Testis (tissue), 3 donors: ENCODE measurements around the gene ADAT1. TPM values are rescaled to one million over a fixed set of nuclear protein-coding genes. Genes with fewer than 3 reads are reported as not detected.

Experiments
- DNase-seq: peaks from one replicate; pipeline ENCODE4 v3.0.0-alpha.2; 2019
- H3K27ac ChIP-seq, 2 donors: fragments of 200-600 bp; sonication (generic); one replicate each; pipeline ENCODE4 v1.5.1; 2019
- H3K27me3 ChIP-seq: fragments of 200-600 bp; sonication (generic); one replicate; pipeline ENCODE4 v1.5.1; 2019
- H3K36me3 ChIP-seq: fragments of 200-600 bp; sonication (generic); one replicate; pipeline ENCODE4 v1.5.1; 2017; ENCODE audit warnings: low read depth; ENCODE audit errors: missing control alignments
- H3K4me1 ChIP-seq: fragments of 200-600 bp; sonication (generic); one replicate; pipeline ENCODE4 v1.5.1; 2019
- H3K4me3 ChIP-seq, 2 donors: fragments of 200-600 bp; sonication (generic); one replicate each; pipeline ENCODE4 v1.5.1; 2017 to 2019
- H3K9me3 ChIP-seq: fragments of 200-600 bp; sonication (generic); one replicate; pipeline ENCODE4 v1.5.1; 2017
- CTCF ChIP-seq, 3 experiments: fragments of 450-650 bp in 2 of 3; fragments of 200-600 bp in 1 of 3; sonication (generic) in 1 of 3; IDR thresholded peaks; one replicate each; pipeline ENCODE4 v1.5.1; 2016 to 2019; ENCODE audit warnings: antibody characterized with exemption in 3 of 3, mild to moderate bottlenecking in 2 of 3, moderate library complexity in 1 of 3
- POLR2A ChIP-seq: fragments of 450-650 bp; IDR thresholded peaks from one replicate; pipeline ENCODE4 v1.6.1; 2017; ENCODE audit warnings: antibody characterized with exemption, mild to moderate bottlenecking, moderate library complexity
- WGBS, 2 donors: methylation state at CpG; one replicate each; pipeline ENCODE4 v1.1.5; 2018; 5-methylcytosine and 5-hydroxymethylcytosine counted together
- intact Hi-C: fragments of 100-400 bp; cut with DNase I; formaldehyde crosslinking; loops from one replicate; pipeline ENCODE4 v1.15.1; 2023; ENCODE audit warnings: low total_unique reads
- polyA plus RNA-seq: library from polyadenylated mRNA; stranded (reverse); fragments of 350-450 nt; fragmentation: Illumina TruSeq; extraction: RNeasy Lipid Tissue Mini Kit (QIAGEN cat#74804); gene quantifications from one replicate; pipeline ENCODE4 v1.2.3, GENCODE V29; 2014; ENCODE audit warnings: low read depth, low replicate concordance; ENCODE audit not compliant: insufficient read depth
- total RNA-seq, 2 donors: library from RNA; depleted of rRNA; stranded (reverse); fragments of >200 nt; gene quantifications; one replicate each; pipeline ENCODE4 v1.2.3, GENCODE V29; 2016

Gene ADAT1
- total and polyA plus RNA-seq, 3 donors from 2014 or later: 84.2 to 172 (median 104) TPM

GRCh38 chr16:75624921-75625334, 1.8 kb upstream of the ADAT1 start:
- TF ChIP-seq CTCF (IDR thresholded peaks at IDR 0.05) (no peak), POLR2A (no peak)
- intact Hi-C loops: no loop called here
- H3K27ac ChIP-seq: no peak overlapping the region
- WGBS, 2 donors: 80 to 82% methylated on average over 4 of the region's 4 CpGs
- no peak overlapping the region for H3K4me3 ChIP-seq
- H3K9me3 ChIP-seq: no peaks in the 10 kb centered on the region
- H3K27me3 ChIP-seq: no peaks in the 10 kb centered on the region
- DNase-seq: no peak
- peaks cover 11% of the 10 kb centered on the region for H3K4me1 ChIP-seq
- no peaks in the 10 kb centered on the region for H3K36me3 ChIP-seq

- no peak for TF ChIP-seq CTCF (IDR thresholded peaks at IDR 0.05)
- no peak for DNase-seq
- H3K27me3 ChIP-seq: no peaks in the 10 kb centered on the region
- H3K36me3 ChIP-seq: no peaks in the 10 kb centered on the region
- H3K4me3 ChIP-seq: no peak overlapping the region
- WGBS, 2 donors: 22 to 45% methylated on average over 2 of the region's 2 CpGs
- intact Hi-C loops: no loop called here
- H3K9me3 ChIP-seq: no peaks in the 10 kb centered on the region
- H3K4me1 ChIP-seq: peaks cover 11% of the 10 kb centered on the region
- no peak overlapping the region for H3K27ac ChIP-seq
These were observed 2.0 kb downstream of the ADAT1 start for GRCh38 chr16:75621170-75621477.

GRCh38 chr16:75620326-75621169, 2.5 kb downstream of the ADAT1 start:
- no peaks in the 10 kb centered on the region for H3K36me3 ChIP-seq

GRCh38 chr16:75618780-75619179, 4.3 kb downstream of the ADAT1 start:
- 94 to 97% methylated on average over 2 of the region's 2 CpGs for WGBS, 2 donors
- DNase-seq: no peak
- Histone ChIP-seq H3K36me3 (no peaks in the 10 kb centered on the region), H3K27ac (no peak overlapping the region), H3K4me3 (no peak overlapping the region), H3K9me3 (no peaks in the 10 kb centered on the region), H3K27me3 (no peaks in the 10 kb centered on the region), H3K4me1 (peaks cover 11% of the 10 kb centered on the region)
- intact Hi-C loops: no loop called here
- TF ChIP-seq POLR2A: no peak
- no peak for TF ChIP-seq CTCF (IDR thresholded peaks at IDR 0.05)

More at GRCh38 chr16:75620326-75621169, 2.5 kb downstream of the ADAT1 start:
- TF ChIP-seq POLR2A (no peak), CTCF (IDR thresholded peaks at IDR 0.05) (no peak)
- intact Hi-C loops: no loop called here
- H3K4me3 ChIP-seq: no peak overlapping the region
- WGBS, 2 donors: 83 to 86% methylated on average over 19 to 20 of the region's 20 CpGs
- H3K4me1 ChIP-seq: peaks cover 11% of the 10 kb centered on the region
- H3K9me3 ChIP-seq: no peaks in the 10 kb centered on the region
- no peak overlapping the region for H3K27ac ChIP-seq
- H3K27me3 ChIP-seq: no peaks in the 10 kb centered on the region
- DNase-seq: no peak

- intact Hi-C loops: no loop called here
- no peaks in the 10 kb centered on the region for H3K9me3 ChIP-seq
- no peak overlapping the region for H3K4me3 ChIP-seq
- peaks cover 6% of the 10 kb centered on the region for H3K4me1 ChIP-seq
- DNase-seq: no peak
- no peaks in the 10 kb centered on the region for H3K27me3 ChIP-seq
- H3K36me3 ChIP-seq: no peaks in the 10 kb centered on the region
- 94 to 95% methylated on average over 3 of the region's 3 CpGs for WGBS, 2 donors
- H3K27ac ChIP-seq: no peak overlapping the region
- TF ChIP-seq CTCF (IDR thresholded peaks at IDR 0.05) (no peak), POLR2A (no peak)
These were observed 6.0 kb downstream of the ADAT1 start for GRCh38 chr16:75617121-75617520.
